HG02938 (cell line): ENCODE measurements around the gene LIME1.
"Not testable (repeated sequence)": the region's sequence is repeated elsewhere in the genome, so short reads cannot be mapped to it uniquely, and the experiment has no call there.

Experiments
- ATAC-seq: cut with Tn5 transposase; IDR thresholded peaks from one replicate; pipeline ENCODE4 v1.9.1; 2021; ENCODE audit warnings: mild to moderate bottlenecking, moderate library complexity; ENCODE audit not compliant: unreplicated experiment

LIME1 gene

GRCh38 chr20:63769891-63770474 is 33.5 kb downstream of the LIME1 start:
- ATAC-seq: no peak

- ATAC-seq: no peak
Observed at GRCh38 chr20:63771046-63771707, 34.7 kb downstream of the LIME1 start.

GRCh38 chr20:63772781-63773518 is 36.5 kb downstream of the LIME1 start:
- ATAC-seq: no peak

- ATAC-seq: no peak
Observed at GRCh38 chr20:63773571-63774241, 37.2 kb downstream of the LIME1 start.

- ATAC-seq: no peak
Observed at GRCh38 chr20:63774306-63774705, 37.8 kb downstream of the LIME1 start.

GRCh38 chr20:63775096-63775978 is 38.9 kb downstream of the LIME1 start:
- ATAC-seq: no peak

GRCh38 chr20:63776875-63777274 is 40.4 kb downstream of the LIME1 start:
- not testable (repeated sequence) for ATAC-seq

- ATAC-seq: no peak
Observed at GRCh38 chr20:63777614-63778013, 41.1 kb downstream of the LIME1 start.

- ATAC-seq: no peak
Observed at GRCh38 chr20:63778034-63778752, 41.7 kb downstream of the LIME1 start.

- no peak for ATAC-seq
Observed at GRCh38 chr20:63778857-63779256, 42.4 kb downstream of the LIME1 start.

- ATAC-seq: no peak
Observed at GRCh38 chr20:63781181-63781580, 44.7 kb downstream of the LIME1 start.

- ATAC-seq: no peak
Observed at GRCh38 chr20:63782051-63782471, 45.6 kb downstream of the LIME1 start.

GRCh38 chr20:63782521-63782971 is 46.1 kb downstream of the LIME1 start:
- no peak for ATAC-seq

GRCh38 chr20:63783970-63784369 is 47.5 kb downstream of the LIME1 start:
- no peak for ATAC-seq

GRCh38 chr20:63785691-63786131 is 49.2 kb downstream of the LIME1 start:
- ATAC-seq: no peak

- no peak for ATAC-seq
Observed at GRCh38 chr20:63787302-63787701, 50.8 kb downstream of the LIME1 start.

GRCh38 chr20:63787749-63788148 is 51.3 kb downstream of the LIME1 start:
- ATAC-seq: no peak
